Measurements from ENCODE around the gene METTL3.

METTL3 gene

DNA sequence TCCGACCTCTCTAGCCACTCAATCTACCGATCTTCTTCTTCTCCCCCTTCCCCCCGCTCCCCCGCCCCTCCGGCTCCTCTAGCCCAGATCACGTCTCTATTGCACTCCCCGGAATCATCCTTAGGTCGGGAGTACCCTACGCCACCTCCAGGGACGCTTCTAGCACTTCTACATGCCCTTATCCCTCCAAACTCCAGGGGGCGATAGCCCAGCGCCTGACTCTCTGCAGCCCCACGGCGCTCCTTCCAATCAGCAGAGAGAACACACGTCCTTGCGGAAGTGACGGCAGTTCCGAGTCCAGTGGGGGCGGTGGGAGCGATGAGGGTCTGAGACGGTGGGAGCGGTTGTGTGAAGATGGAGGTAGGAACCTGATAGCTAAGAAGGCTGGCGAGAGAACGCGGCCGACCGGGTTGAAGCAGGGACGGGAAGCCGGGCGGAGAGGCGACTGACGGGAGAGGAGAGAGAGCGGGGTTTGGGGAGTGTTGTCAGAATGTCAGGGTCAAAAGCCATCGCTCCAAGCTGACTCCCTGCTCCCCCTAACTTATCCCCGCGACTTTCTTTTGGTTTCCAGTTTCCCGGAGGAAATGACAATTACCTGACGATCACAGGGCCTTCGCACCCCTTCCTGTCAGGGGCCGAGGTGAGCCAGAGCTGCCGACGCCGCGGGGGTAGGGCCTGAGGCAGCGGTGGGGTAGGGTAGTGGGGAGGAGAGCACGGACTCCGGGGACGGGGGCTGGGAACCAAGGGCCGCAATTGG, 34.0 kb downstream of the METTL3 start, which contains the start of the genes RAB2B and TOX4:
TSS of gene RAB2B (minus strand) at position 35 of the 757 bp plus-strand sequence. CDS start 87 bp downstream, outside the sequence.
TSS of gene TOX4 (plus strand) at position 271 of the 757 bp plus-strand sequence. CDS start at position 355, 84 bp downstream.
- DNase-seq (ENCODE audit: low spot score) = peak; percentile 95

DNA sequence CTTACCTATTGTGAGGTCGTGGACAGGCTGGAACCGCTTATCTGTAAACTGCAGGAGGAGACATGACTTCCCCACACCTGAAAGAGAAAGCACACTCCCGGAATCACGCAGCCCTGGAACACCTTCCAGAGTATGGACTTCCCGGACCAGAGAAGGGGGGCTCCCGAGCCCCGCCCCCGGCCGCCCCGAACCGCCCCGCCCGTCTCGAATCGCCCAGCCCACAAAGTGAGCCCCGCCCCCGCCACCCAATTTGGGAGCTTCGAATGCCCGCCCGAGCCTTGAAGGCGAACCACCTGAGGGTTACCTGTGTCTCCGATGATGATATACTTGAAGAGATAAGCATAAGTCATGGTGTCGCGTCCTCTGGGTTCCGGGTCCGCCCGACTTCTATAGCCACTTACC, 34.6 kb downstream of the METTL3 start:
- DNase-seq (ENCODE audit: low spot score) = peak; percentile 81

DNA sequence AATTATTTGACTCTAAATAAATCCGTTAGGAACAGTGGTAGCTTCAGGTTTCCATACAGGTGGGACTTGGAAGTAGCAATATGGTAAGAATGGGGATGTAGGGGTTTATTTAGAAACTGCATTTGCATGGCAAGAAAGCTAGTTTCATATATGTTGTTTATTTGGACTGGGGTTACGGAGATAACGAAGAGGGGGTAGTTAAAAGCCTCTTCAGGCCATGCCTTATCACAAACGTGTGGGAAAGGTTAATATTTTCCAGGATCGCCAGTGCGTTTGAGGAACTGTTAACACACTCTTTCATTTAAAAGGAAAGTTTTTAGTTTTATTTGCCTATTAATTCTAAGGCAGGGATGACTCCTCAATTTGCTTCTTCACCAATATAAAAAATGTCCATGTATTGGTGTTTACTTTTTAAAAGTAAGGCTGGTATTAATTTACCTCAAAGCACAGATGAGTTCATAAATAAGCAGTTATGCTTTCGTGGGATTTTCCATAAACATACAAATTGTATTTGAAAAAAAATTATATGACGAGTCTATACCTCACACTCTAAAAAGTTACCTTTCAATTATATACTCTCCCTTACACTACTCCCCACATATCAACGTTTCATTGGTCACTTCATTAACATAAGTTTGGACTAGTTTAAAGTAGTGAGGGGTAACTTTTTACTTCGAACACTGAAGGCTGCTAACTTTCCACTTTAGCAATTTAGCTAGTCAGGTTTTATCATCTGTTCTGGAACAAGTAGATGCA, 35.2 kb downstream of the METTL3 start:
- no peak for DNase-seq (ENCODE audit: low spot score)

DNA sequence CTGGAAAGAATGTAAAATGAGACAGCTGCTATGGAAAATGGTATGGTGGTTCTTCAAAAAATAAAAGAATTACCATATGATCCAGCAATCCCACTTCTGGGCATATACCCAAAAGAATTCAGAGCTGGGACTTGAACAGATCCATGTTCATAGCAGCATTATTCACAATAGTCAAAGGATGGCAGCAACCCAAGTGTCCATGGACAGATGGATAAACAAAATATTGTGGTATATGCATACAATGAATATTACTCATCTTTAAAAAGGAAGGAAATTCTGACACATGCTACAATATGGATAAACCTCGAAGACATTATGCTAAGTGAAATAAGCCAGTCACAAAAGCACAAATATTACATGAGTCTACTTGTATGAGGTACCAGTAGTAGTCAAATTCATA, 43.5 kb downstream of the METTL3 start:
- DNase-seq (ENCODE audit: low spot score) = no peak

DNA sequence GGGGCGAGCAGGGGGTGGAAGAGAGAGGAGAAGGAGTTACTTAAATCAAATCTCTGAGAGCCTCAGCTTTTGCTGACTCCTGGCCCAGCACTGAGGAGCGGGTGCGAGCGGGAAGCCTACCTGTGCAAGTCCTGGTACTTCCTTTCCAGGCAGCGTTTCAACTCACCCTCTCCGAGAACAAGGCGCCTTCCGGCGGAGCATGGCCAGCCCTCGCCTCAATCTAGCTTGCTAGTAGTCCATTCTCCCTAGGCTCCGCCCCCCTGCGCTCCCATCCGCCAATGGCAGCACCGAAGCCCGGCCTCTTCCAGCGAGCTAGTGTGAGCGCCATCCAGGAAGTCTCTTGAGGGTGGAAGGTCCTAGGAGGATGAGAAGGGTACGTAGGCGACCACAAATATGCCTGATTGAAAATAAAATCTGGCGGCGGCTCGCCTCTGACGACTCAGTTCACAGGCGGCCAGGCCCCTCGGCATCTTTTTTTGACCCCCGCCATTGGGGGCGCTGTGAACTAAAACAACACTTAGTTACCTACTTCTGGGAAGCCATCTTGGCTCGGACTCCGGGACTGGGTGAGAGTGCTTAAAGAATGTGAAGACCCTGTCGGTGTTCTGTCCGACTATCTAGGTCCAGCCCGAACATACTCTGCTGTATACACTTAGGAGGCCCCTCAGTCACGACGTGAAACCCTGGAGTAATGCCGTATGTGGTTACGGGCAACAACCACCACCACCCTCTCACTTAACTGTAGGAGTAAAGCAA, 55.0 kb downstream of the METTL3 start, which contains the start of gene CHD8:
TSS of gene CHD8 (minus strand) at position 212 of the 756 bp plus-strand sequence. CDS start 24,480 bp downstream, outside the sequence.
- DNase-seq (ENCODE audit: low spot score) = peak; percentile 97

DNA sequence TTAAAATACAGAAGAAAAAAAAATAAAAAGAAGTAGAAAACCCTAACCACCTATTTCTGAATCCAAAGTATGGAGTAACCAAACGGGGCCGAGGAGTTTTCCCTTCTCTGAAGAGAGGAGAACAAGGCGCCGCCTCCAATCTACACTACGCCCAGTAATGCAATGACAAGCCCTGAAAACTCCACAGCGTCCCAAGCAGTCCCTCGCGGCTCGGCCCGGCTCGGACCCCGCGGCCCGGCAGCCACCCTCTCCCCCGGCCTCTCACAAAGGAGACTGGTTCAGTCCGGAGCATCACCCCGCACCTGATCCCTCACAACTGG, 55.6 kb downstream of the METTL3 start:
- DNase-seq (ENCODE audit: low spot score) = no peak

DNA sequence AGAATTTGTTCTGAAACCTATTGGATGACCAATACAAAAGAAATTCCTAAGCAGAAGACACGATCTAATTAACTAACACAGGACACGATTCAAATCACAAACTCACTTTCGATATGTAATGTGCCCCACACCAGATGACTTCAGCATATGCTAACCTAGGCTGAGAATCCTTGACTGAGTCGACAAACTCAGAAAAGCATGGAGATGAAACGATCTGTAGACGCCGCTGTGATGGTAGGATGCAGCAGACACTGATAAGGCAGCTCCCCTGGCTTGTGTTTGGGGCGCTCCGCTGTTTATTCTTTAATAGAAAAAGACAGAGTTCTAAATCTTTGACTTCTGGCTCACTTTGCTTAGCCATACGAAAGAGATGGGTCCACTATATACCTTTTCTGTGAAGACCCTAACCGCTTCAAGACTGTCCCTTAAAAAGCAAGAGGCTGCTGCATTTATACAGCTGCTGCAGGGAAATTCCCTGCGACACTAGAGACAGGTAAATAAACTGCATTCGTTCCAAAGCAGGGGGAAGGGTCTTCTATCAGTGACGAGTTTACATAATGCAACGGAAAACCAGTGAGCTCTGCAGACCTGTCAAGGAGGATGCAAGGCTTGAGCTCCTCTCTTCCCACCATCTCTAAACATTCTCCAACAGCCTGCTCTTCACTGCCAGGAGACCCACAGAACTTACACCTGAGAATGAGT, 56.1 kb downstream of the METTL3 start:
- DNase-seq (ENCODE audit: low spot score) = no peak

DNA sequence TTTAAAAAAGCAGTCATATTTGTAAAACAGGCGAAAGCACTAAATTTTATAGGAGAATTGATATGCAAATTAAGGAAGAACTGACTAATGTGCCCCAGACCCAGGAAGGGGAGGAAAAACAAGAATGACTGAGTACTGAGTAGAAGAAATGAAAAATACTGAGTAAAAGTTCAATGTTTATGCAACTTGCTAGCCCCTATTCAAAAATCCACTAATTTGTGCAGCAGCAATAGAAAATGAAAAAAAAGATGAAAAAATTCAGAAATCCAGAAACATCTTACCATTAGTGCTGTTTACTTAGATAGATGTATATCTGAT, 61.3 kb downstream of the METTL3 start:
- DNase-seq (ENCODE audit: low spot score) = no peak
